Measurements from ENCODE around the gene GAL. TPM values are rescaled to one million over a fixed set of nuclear protein-coding genes. Genes with fewer than 3 reads are reported as not detected.

The GAL gene
- total and polyA plus RNA-seq, 4 donors, result 0.61 to 1.8 TPM; not detected in 2

DNA sequence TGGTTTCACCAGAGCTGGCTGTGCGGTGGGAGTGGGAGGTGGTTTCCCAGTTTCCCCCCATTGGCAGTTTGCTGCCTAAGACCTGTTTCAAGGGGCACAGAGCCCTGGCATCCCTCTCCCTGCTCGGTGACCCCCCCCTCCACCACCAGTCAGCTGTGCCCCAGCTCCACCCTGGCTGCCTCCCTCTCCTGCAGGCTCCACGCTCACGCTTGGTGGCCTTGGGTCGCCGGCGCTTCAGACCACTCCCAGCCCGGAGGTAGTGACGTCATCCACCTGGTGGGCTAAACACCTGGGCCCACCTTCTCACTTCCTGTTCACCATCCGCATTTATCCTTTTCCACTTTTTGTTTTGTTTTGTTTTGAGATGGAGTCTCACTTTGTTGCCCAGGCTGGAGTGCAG is 7.8 kb downstream of the GAL start:
- Histone ChIP-seq H3K36me3 (ENCODE audit: control insufficient read depth in 4 of 4, insufficient read depth in 4 of 4, low read length in 4 of 4) (no peaks in the 10 kb centered on the region), H3K4me3 (no peak overlapping the region), H3K27me3 (ENCODE audit: control insufficient read depth in 3 of 3, insufficient read depth in 3 of 3, low read length in 2 of 3) (peaks cover 0 to 35% (median 0%) of the 10 kb centered on the region in 3 donors), H3K4me1 (ENCODE audit: control insufficient read depth in 5 of 5, insufficient read depth in 5 of 5, low read length in 5 of 5) (peaks cover 0 to 5% (median 0%) of the 10 kb centered on the region in 5 donors), H3K9me3 (ENCODE audit: control insufficient read depth in 4 of 4, insufficient read depth in 3 of 4, low read length in 3 of 4) (peaks cover 0 to 7% (median 2%) of the 10 kb centered on the region in 4 donors), H3K27ac (ENCODE audit: low read depth in 1 of 2, low read length in 1 of 2) (no peak overlapping the region), H3K9ac (ENCODE audit: insufficient read depth in 1 of 2, low read length in 2 of 2) (no peak overlapping the region)
- no peak for ATAC-seq (ENCODE audit: insufficient read depth, low FRiP score)
- no peak for DNase-seq
- 93% methylated on average over 10 of the region's 10 CpGs for WGBS, 2 donors
- TF ChIP-seq, protein P1, sequence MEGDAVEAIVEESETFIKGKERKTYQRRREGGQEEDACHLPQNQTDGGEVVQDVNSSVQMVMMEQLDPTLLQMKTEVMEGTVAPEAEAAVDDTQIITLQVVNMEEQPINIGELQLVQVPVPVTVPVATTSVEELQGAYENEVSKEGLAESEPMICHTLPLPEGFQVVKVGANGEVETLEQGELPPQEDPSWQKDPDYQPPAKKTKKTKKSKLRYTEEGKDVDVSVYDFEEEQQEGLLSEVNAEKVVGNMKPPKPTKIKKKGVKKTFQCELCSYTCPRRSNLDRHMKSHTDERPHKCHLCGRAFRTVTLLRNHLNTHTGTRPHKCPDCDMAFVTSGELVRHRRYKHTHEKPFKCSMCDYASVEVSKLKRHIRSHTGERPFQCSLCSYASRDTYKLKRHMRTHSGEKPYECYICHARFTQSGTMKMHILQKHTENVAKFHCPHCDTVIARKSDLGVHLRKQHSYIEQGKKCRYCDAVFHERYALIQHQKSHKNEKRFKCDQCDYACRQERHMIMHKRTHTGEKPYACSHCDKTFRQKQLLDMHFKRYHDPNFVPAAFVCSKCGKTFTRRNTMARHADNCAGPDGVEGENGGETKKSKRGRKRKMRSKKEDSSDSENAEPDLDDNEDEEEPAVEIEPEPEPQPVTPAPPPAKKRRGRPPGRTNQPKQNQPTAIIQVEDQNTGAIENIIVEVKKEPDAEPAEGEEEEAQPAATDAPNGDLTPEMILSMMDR (IDR thresholded peaks at IDR 0.05; ENCODE audit: control extremely low read depth, extremely low read depth), result no peak

DNA sequence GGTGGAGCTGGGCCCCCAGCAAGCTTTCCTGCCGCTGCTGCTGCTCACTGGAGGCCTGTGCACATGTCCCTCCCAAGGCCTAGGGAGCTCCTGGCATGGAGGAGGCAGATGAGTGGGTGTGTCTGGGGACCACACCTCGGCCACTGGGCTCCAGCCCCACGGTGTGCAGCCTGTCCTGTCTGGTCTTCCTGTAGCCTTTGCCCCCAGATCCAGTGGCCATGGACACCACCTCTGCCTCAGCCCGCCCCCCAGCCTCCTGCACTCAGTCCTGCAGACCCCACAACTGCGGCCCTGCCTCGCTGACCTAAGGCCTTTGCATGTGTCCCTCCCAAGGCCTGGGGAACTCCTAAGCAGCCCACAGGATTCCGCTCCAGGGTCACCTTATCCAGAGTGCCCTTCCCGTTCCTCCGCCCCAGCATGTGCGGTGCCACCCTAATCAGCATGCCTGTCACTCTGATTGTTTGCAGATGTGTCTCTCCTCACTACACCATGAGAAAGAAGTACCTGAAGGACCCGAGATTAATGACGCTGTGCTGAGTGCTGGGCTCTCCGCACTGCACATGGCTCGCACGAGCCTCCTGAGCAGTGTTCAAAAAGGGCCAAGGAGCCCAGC is 8.6 kb downstream of the GAL start:
- H3K4me3 ChIP-seq, result no peak overlapping the region
- no peak for DNase-seq
- no peak overlapping the region for H3K27ac ChIP-seq (ENCODE audit: low read depth in 1 of 2, low read length in 1 of 2)
- peaks cover 0 to 7% (median 2%) of the 10 kb centered on the region in 4 donors for H3K9me3 ChIP-seq (ENCODE audit: control insufficient read depth in 4 of 4, insufficient read depth in 3 of 4, low read length in 3 of 4)
- no peak overlapping the region for H3K9ac ChIP-seq (ENCODE audit: insufficient read depth in 1 of 2, low read length in 2 of 2)
- H3K27me3 ChIP-seq (ENCODE audit: control insufficient read depth in 3 of 3, insufficient read depth in 3 of 3, low read length in 2 of 3), result peaks cover 0 to 29% (median 0%) of the 10 kb centered on the region in 3 donors
- ATAC-seq (ENCODE audit: insufficient read depth, low FRiP score), result no peak
- TF ChIP-seq, protein P1 (IDR thresholded peaks at IDR 0.05; ENCODE audit: control extremely low read depth, extremely low read depth), result no peak
- no peaks in the 10 kb centered on the region for H3K36me3 ChIP-seq (ENCODE audit: control insufficient read depth in 4 of 4, insufficient read depth in 4 of 4, low read length in 4 of 4)
- no peaks in the 10 kb centered on the region for H3K4me1 ChIP-seq (ENCODE audit: control insufficient read depth in 5 of 5, insufficient read depth in 5 of 5, low read length in 5 of 5)
- 84 to 85% methylated on average over 14 to 15 of the region's 15 CpGs for WGBS, 2 donors

GRCh38 chr11:68693484-68693882 is 9.1 kb downstream of the GAL start:
- no peak overlapping the region for H3K9ac ChIP-seq (ENCODE audit: insufficient read depth in 1 of 2, low read length in 2 of 2)
- H3K9me3 ChIP-seq (ENCODE audit: control insufficient read depth in 4 of 4, insufficient read depth in 3 of 4, low read length in 3 of 4), result peaks cover 0 to 7% (median 2%) of the 10 kb centered on the region in 4 donors
- H3K36me3 ChIP-seq (ENCODE audit: control insufficient read depth in 4 of 4, insufficient read depth in 4 of 4, low read length in 4 of 4), result no peaks in the 10 kb centered on the region
- H3K4me3 ChIP-seq, result no peak overlapping the region
- H3K4me1 ChIP-seq (ENCODE audit: control insufficient read depth in 5 of 5, insufficient read depth in 5 of 5, low read length in 5 of 5), result no peaks in the 10 kb centered on the region
- ATAC-seq (ENCODE audit: insufficient read depth, low FRiP score) (no peak), DNase-seq (no peak)
- peaks cover 0 to 28% (median 0%) of the 10 kb centered on the region in 3 donors for H3K27me3 ChIP-seq (ENCODE audit: control insufficient read depth in 3 of 3, insufficient read depth in 3 of 3, low read length in 2 of 3)
- no peak overlapping the region for H3K27ac ChIP-seq (ENCODE audit: low read depth in 1 of 2, low read length in 1 of 2)
- 89 to 94% methylated on average over 10 of the region's 10 CpGs for WGBS, 2 donors
- TF ChIP-seq, protein P1 (IDR thresholded peaks at IDR 0.05; ENCODE audit: control extremely low read depth, extremely low read depth), result no peak

Measured in lung (tissue), 12 donors.